ENCODE data around the gene SLC44A5.

SLC44A5 gene

GRCh38 chr1:75583282-75583681, 27.6 kb downstream of the SLC44A5 start:
- Histone ChIP-seq H3K27me3 (ENCODE audit: insufficient read depth, low read length, poor library complexity, severe bottlenecking) (no peaks in the 10 kb centered on the region), H4K20me1 (ENCODE audit: insufficient read depth, low read length, poor library complexity, severe bottlenecking) (no peaks in the 10 kb centered on the region), H2AFZ (ENCODE audit: low read length) (no peak overlapping the region), H3K9me2 (replicated peaks; ENCODE audit: low read depth, low read length) (no peaks in the 10 kb centered on the region), H3K4me1 (ENCODE audit: insufficient read depth, low read length, poor library complexity, severe bottlenecking) (peaks cover 5% of the 10 kb centered on the region), H3K9ac (ENCODE audit: low read depth, low read length, poor library complexity, severe bottlenecking) (no peak overlapping the region), H3K9me3 (ENCODE audit: insufficient read depth, low read depth, low read length) (no peaks in the 10 kb centered on the region), H3K79me2 (ENCODE audit: insufficient read depth, low read length) (no peaks in the 10 kb centered on the region), H3K36me3 (ENCODE audit: insufficient read depth, low read length) (no peaks in the 10 kb centered on the region), H3K4me2 (ENCODE audit: low read depth, low read length, poor library complexity, severe bottlenecking) (no peak overlapping the region), H3K4me3 (ENCODE audit: low read length, poor library complexity, severe bottlenecking) (no peak overlapping the region), H3F3A (ENCODE audit: low read depth) (no peaks in the 10 kb centered on the region)
- TF ChIP-seq EZH2phosphoT487 (IDR thresholded peaks at IDR 0.05; ENCODE audit: borderline replicate concordance) = no peak
- TF ChIP-seq, protein P1, sequence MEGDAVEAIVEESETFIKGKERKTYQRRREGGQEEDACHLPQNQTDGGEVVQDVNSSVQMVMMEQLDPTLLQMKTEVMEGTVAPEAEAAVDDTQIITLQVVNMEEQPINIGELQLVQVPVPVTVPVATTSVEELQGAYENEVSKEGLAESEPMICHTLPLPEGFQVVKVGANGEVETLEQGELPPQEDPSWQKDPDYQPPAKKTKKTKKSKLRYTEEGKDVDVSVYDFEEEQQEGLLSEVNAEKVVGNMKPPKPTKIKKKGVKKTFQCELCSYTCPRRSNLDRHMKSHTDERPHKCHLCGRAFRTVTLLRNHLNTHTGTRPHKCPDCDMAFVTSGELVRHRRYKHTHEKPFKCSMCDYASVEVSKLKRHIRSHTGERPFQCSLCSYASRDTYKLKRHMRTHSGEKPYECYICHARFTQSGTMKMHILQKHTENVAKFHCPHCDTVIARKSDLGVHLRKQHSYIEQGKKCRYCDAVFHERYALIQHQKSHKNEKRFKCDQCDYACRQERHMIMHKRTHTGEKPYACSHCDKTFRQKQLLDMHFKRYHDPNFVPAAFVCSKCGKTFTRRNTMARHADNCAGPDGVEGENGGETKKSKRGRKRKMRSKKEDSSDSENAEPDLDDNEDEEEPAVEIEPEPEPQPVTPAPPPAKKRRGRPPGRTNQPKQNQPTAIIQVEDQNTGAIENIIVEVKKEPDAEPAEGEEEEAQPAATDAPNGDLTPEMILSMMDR (conservative IDR thresholded peaks at IDR 0.05; ENCODE audit: low read length) = no peak

DNA sequence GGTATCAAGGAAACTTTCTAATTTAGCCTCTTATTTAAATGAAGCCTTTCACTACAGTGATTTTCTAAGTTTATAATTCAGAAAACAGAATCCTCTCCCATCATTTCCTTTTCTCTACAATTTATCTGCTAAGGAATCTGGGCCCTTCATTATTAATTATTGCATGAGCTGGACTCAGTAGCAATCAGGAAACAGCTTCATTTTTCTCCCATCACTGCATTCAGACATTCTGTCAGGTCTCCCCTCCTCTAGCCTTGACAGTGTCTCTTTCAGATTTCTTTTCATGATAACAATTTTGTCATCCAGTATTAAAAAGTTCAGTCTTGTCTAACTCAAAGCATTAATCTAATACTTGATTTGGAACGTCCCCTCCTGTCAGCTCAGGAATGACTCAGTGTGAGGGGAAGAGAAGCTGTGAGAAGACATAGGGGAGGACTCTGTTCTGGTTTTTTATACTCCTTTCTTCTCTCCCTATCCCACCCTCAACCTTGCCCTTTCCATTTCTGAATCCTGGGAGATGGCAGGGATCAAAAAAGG, 28.1 kb downstream of the SLC44A5 start:
- Histone ChIP-seq H3K9ac (ENCODE audit: low read depth, low read length, poor library complexity, severe bottlenecking) (no peak overlapping the region), H3K4me1 (ENCODE audit: insufficient read depth, low read length, poor library complexity, severe bottlenecking) (peaks cover 5% of the 10 kb centered on the region), H3K9me2 (replicated peaks; ENCODE audit: low read depth, low read length) (no peaks in the 10 kb centered on the region), H3K36me3 (ENCODE audit: insufficient read depth, low read length) (no peaks in the 10 kb centered on the region), H3F3A (ENCODE audit: low read depth) (no peaks in the 10 kb centered on the region), H3K79me2 (ENCODE audit: insufficient read depth, low read length) (no peaks in the 10 kb centered on the region), H3K4me3 (ENCODE audit: low read length, poor library complexity, severe bottlenecking) (no peak overlapping the region), H3K27me3 (ENCODE audit: insufficient read depth, low read length, poor library complexity, severe bottlenecking) (no peaks in the 10 kb centered on the region), H3K9me3 (ENCODE audit: insufficient read depth, low read depth, low read length) (no peaks in the 10 kb centered on the region), H4K20me1 (ENCODE audit: insufficient read depth, low read length, poor library complexity, severe bottlenecking) (no peaks in the 10 kb centered on the region), H3K4me2 (ENCODE audit: low read depth, low read length, poor library complexity, severe bottlenecking) (no peak overlapping the region), H2AFZ (ENCODE audit: low read length) (no peak overlapping the region)
- no peak for TF ChIP-seq EZH2phosphoT487 (IDR thresholded peaks at IDR 0.05; ENCODE audit: borderline replicate concordance)
- TF ChIP-seq, protein P1 (conservative IDR thresholded peaks at IDR 0.05; ENCODE audit: low read length) = no peak

DNA sequence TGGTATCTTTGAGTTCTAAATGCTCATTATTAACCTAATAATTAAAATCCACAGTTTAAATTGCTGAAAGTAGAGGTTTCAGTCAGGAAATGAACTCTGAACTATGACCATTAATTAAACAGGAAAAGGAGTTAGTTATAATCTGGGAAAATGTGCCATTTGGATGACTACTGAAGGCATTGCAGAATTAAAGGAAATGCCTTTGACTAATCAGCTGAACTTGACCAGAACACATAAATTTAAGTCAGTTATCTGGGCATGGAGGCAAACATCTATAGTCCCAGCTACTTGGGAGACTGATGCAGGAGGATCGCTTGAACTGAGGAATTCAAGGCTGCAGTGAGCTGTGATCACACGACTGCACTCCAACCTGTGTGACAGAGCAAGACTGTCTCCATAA, 31.9 kb downstream of the SLC44A5 start:
- Histone ChIP-seq H3K36me3 (ENCODE audit: insufficient read depth, low read length) (no peaks in the 10 kb centered on the region), H2AFZ (ENCODE audit: low read length) (no peak overlapping the region)

More for the DNA sequence above, 31.9 kb downstream of the SLC44A5 start:
- Histone ChIP-seq H3K4me3 (ENCODE audit: low read length, poor library complexity, severe bottlenecking) (no peak overlapping the region), H3K9me2 (replicated peaks; ENCODE audit: low read depth, low read length) (no peaks in the 10 kb centered on the region), H3K9me3 (ENCODE audit: insufficient read depth, low read depth, low read length) (no peaks in the 10 kb centered on the region), H3F3A (ENCODE audit: low read depth) (no peaks in the 10 kb centered on the region), H3K9ac (ENCODE audit: low read depth, low read length, poor library complexity, severe bottlenecking) (no peak overlapping the region), H3K79me2 (ENCODE audit: insufficient read depth, low read length) (no peaks in the 10 kb centered on the region), H3K4me2 (ENCODE audit: low read depth, low read length, poor library complexity, severe bottlenecking) (no peak overlapping the region), H3K27me3 (ENCODE audit: insufficient read depth, low read length, poor library complexity, severe bottlenecking) (no peaks in the 10 kb centered on the region), H3K4me1 (ENCODE audit: insufficient read depth, low read length, poor library complexity, severe bottlenecking) (peaks cover 5% of the 10 kb centered on the region), H4K20me1 (ENCODE audit: insufficient read depth, low read length, poor library complexity, severe bottlenecking) (no peaks in the 10 kb centered on the region)
- TF ChIP-seq EZH2phosphoT487 (IDR thresholded peaks at IDR 0.05; ENCODE audit: borderline replicate concordance) = no peak
- TF ChIP-seq, protein P1 (conservative IDR thresholded peaks at IDR 0.05; ENCODE audit: low read length) = no peak
